ENCODE data around the gene LRRD1.

- TF ChIP-seq CTCF (IDR thresholded peaks at IDR 0.05) = no peak
- TF ChIP-seq POLR2A (IDR thresholded peaks at IDR 0.05) = no peak
Observed at GRCh38 chr7:92150450-92151017, 28.4 kb downstream of the LRRD1 start.
